ENCODE measurements around the gene BEST3. TPM values are rescaled to one million over a fixed set of nuclear protein-coding genes. Genes with fewer than 3 reads are reported as not detected.
A peak's percentile ranks its signal among the peaks of the same experiment; 100 is the strongest.

Gene BEST3
- polyA plus RNA-seq, 4 donors = 0.19 to 0.60 TPM; not detected in 2

GRCh38 chr12:69633061-69633460 lies 66.0 kb downstream of the BEST3 start:
- H3K27me3 ChIP-seq (ENCODE audit: control insufficient read depth in 3 of 3, insufficient read depth in 3 of 3, low read length in 3 of 3) = no peaks in the 10 kb centered on the region
- no peak overlapping the region for H3K27ac ChIP-seq (ENCODE audit: low read depth in 1 of 3, low read length in 2 of 3)
- 89 to 90% (median 90%) methylated on average over 2 of the region's 2 CpGs for WGBS, 3 donors
- no peaks in the 10 kb centered on the region for H3K9me3 ChIP-seq (ENCODE audit: control insufficient read depth in 2 of 2, insufficient read depth in 1 of 2, low read depth in 1 of 2, low read length in 1 of 2)
- no peaks in the 10 kb centered on the region for H3K4me1 ChIP-seq (ENCODE audit: control insufficient read depth in 3 of 3, insufficient read depth in 2 of 3, low read depth in 1 of 3, low read length in 2 of 3)
- DNase-seq = no peak
- FAIRE-seq = no peak
- no peaks in the 10 kb centered on the region for H3K36me3 ChIP-seq (ENCODE audit: control insufficient read depth in 3 of 3, insufficient read depth in 2 of 3, low read depth in 1 of 3, low read length in 3 of 3)
- H3K4me3 ChIP-seq (ENCODE audit: low read depth in 1 of 3, low read length in 3 of 3) = no peak overlapping the region

- WGBS, 3 donors = 58 to 83% (median 64%) methylated on average over 6 of the region's 6 CpGs
- DNase-seq = peak in 1 of 2 donors; percentile 6
These were observed 68.9 kb downstream of the BEST3 start for GRCh38 chr12:69630191-69630590.

GRCh38 chr12:69627501-69627900 lies 71.6 kb downstream of the BEST3 start:
- Histone ChIP-seq H3K27ac (ENCODE audit: low read depth in 1 of 3, low read length in 2 of 3) (no peak overlapping the region), H3K4me3 (ENCODE audit: low read depth in 1 of 3, low read length in 3 of 3) (no peak overlapping the region), H3K27me3 (ENCODE audit: control insufficient read depth in 3 of 3, insufficient read depth in 3 of 3, low read length in 3 of 3) (no peaks in the 10 kb centered on the region), H3K36me3 (ENCODE audit: control insufficient read depth in 3 of 3, insufficient read depth in 2 of 3, low read depth in 1 of 3, low read length in 3 of 3) (no peaks in the 10 kb centered on the region), H3K9me3 (ENCODE audit: control insufficient read depth in 2 of 2, insufficient read depth in 1 of 2, low read depth in 1 of 2, low read length in 1 of 2) (no peaks in the 10 kb centered on the region), H3K4me1 (ENCODE audit: control insufficient read depth in 3 of 3, insufficient read depth in 2 of 3, low read depth in 1 of 3, low read length in 2 of 3) (no peaks in the 10 kb centered on the region)
- FAIRE-seq = no peak
- WGBS, 3 donors = 79 to 95% (median 92%) methylated on average over 8 of the region's 8 CpGs
- no peak for DNase-seq

More at GRCh38 chr12:69630191-69630590, 68.9 kb downstream of the BEST3 start:
- Histone ChIP-seq H3K9me3 (ENCODE audit: control insufficient read depth in 2 of 2, insufficient read depth in 1 of 2, low read depth in 1 of 2, low read length in 1 of 2) (no peaks in the 10 kb centered on the region), H3K27ac (ENCODE audit: low read depth in 1 of 3, low read length in 2 of 3) (no peak overlapping the region), H3K36me3 (ENCODE audit: control insufficient read depth in 3 of 3, insufficient read depth in 2 of 3, low read depth in 1 of 3, low read length in 3 of 3) (no peaks in the 10 kb centered on the region), H3K4me3 (ENCODE audit: low read depth in 1 of 3, low read length in 3 of 3) (no peak overlapping the region), H3K27me3 (ENCODE audit: control insufficient read depth in 3 of 3, insufficient read depth in 3 of 3, low read length in 3 of 3) (no peaks in the 10 kb centered on the region), H3K4me1 (ENCODE audit: control insufficient read depth in 3 of 3, insufficient read depth in 2 of 3, low read depth in 1 of 3, low read length in 2 of 3) (no peaks in the 10 kb centered on the region)
- no peak for FAIRE-seq

DNA sequence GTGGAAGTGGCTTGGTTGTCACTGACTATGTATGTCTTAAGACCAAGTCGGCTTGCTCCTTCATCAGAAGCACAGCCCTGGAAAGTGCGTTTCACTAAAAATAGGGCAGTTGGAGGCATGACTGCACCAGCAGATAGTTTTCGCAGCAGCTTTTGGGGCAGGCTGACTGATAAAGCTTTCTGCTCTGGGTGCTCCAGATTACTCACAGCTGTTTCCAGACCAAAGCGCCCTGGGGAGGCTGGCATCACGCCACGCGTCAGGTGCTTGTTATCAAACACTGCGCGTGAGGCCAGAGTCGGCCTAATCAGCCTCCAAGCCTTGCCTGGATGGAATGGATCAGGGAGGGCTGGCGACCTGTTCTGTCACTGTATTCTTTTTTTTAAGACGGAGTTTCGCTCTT lies 75.1 kb downstream of the BEST3 start:
- no peak overlapping the region for H3K4me3 ChIP-seq (ENCODE audit: low read depth in 1 of 3, low read length in 3 of 3)
- no peaks in the 10 kb centered on the region for H3K27me3 ChIP-seq (ENCODE audit: control insufficient read depth in 3 of 3, insufficient read depth in 3 of 3, low read length in 3 of 3)
- 17 to 75% (median 52%) methylated on average over 13 of the region's 13 CpGs for WGBS, 3 donors
- no peaks in the 10 kb centered on the region for H3K36me3 ChIP-seq (ENCODE audit: control insufficient read depth in 3 of 3, insufficient read depth in 2 of 3, low read depth in 1 of 3, low read length in 3 of 3)
- DNase-seq (peak in 1 of 2 donors; percentile 78), FAIRE-seq (no peak)
- no peaks in the 10 kb centered on the region for H3K9me3 ChIP-seq (ENCODE audit: control insufficient read depth in 2 of 2, insufficient read depth in 1 of 2, low read depth in 1 of 2, low read length in 1 of 2)
- H3K27ac ChIP-seq (ENCODE audit: low read depth in 1 of 3, low read length in 2 of 3) = no peak overlapping the region
- H3K4me1 ChIP-seq (ENCODE audit: control insufficient read depth in 3 of 3, insufficient read depth in 2 of 3, low read depth in 1 of 3, low read length in 2 of 3) = no peaks in the 10 kb centered on the region

GRCh38 chr12:69621551-69621950 lies 77.6 kb downstream of the BEST3 start:
- 81 to 82% (median 81%) methylated on average over 2 of the region's 2 CpGs for WGBS, 3 donors
- DNase-seq = no peak
- no peak for FAIRE-seq
- H3K4me1 ChIP-seq (ENCODE audit: control insufficient read depth in 3 of 3, insufficient read depth in 2 of 3, low read depth in 1 of 3, low read length in 2 of 3) = no peaks in the 10 kb centered on the region
- H3K36me3 ChIP-seq (ENCODE audit: control insufficient read depth in 3 of 3, insufficient read depth in 2 of 3, low read depth in 1 of 3, low read length in 3 of 3) = no peaks in the 10 kb centered on the region
- H3K9me3 ChIP-seq (ENCODE audit: control insufficient read depth in 2 of 2, insufficient read depth in 1 of 2, low read depth in 1 of 2, low read length in 1 of 2) = no peaks in the 10 kb centered on the region
- no peak overlapping the region for H3K27ac ChIP-seq (ENCODE audit: low read depth in 1 of 3, low read length in 2 of 3)
- no peaks in the 10 kb centered on the region for H3K27me3 ChIP-seq (ENCODE audit: control insufficient read depth in 3 of 3, insufficient read depth in 3 of 3, low read length in 3 of 3)
- no peak overlapping the region for H3K4me3 ChIP-seq (ENCODE audit: low read depth in 1 of 3, low read length in 3 of 3)

GRCh38 chr12:69620921-69621320 lies 78.2 kb downstream of the BEST3 start:
- Histone ChIP-seq H3K9me3 (ENCODE audit: control insufficient read depth in 2 of 2, insufficient read depth in 1 of 2, low read depth in 1 of 2, low read length in 1 of 2) (no peaks in the 10 kb centered on the region), H3K4me1 (ENCODE audit: control insufficient read depth in 3 of 3, insufficient read depth in 2 of 3, low read depth in 1 of 3, low read length in 2 of 3) (no peaks in the 10 kb centered on the region), H3K27me3 (ENCODE audit: control insufficient read depth in 3 of 3, insufficient read depth in 3 of 3, low read length in 3 of 3) (no peaks in the 10 kb centered on the region), H3K4me3 (ENCODE audit: low read depth in 1 of 3, low read length in 3 of 3) (no peak overlapping the region), H3K36me3 (ENCODE audit: control insufficient read depth in 3 of 3, insufficient read depth in 2 of 3, low read depth in 1 of 3, low read length in 3 of 3) (no peaks in the 10 kb centered on the region), H3K27ac (ENCODE audit: low read depth in 1 of 3, low read length in 2 of 3) (no peak overlapping the region)
- WGBS, 3 donors = 68 to 74% (median 72%) methylated on average over 2 of the region's 2 CpGs
- DNase-seq (no peak), FAIRE-seq (no peak)

DNA sequence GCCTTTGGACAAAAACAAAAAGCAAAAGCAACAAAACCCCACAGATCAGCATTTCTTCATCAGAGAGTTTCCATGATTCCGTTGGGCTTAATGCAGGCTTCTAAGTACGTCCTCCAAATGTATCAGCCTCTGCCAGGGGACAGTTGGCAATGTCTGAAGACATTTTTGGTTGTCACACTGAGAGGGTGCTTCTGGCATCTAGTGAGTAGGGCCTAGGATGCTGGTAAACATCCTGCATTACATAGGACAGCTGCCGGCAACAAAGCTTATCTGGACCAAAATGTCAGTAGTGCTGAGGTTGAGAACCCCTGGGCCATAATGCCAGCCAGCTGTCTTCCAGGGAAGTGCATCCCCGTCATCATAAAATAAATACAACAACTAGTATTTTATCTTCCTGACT lies 79.0 kb downstream of the BEST3 start:
- Histone ChIP-seq H3K4me3 (ENCODE audit: low read depth in 1 of 3, low read length in 3 of 3) (no peak overlapping the region), H3K27ac (ENCODE audit: low read depth in 1 of 3, low read length in 2 of 3) (no peak overlapping the region), H3K27me3 (ENCODE audit: control insufficient read depth in 3 of 3, insufficient read depth in 3 of 3, low read length in 3 of 3) (no peaks in the 10 kb centered on the region), H3K4me1 (ENCODE audit: control insufficient read depth in 3 of 3, insufficient read depth in 2 of 3, low read depth in 1 of 3, low read length in 2 of 3) (no peaks in the 10 kb centered on the region), H3K36me3 (ENCODE audit: control insufficient read depth in 3 of 3, insufficient read depth in 2 of 3, low read depth in 1 of 3, low read length in 3 of 3) (no peaks in the 10 kb centered on the region), H3K9me3 (ENCODE audit: control insufficient read depth in 2 of 2, insufficient read depth in 1 of 2, low read depth in 1 of 2, low read length in 1 of 2) (no peaks in the 10 kb centered on the region)
- 67 to 87% (median 73%) methylated on average over 4 of the region's 4 CpGs for WGBS, 3 donors
- no peak for DNase-seq
- no peak for FAIRE-seq

- DNase-seq (no peak), FAIRE-seq (no peak)
- no peak overlapping the region for H3K4me3 ChIP-seq (ENCODE audit: low read depth in 1 of 3, low read length in 3 of 3)
- H3K4me1 ChIP-seq (ENCODE audit: control insufficient read depth in 3 of 3, insufficient read depth in 2 of 3, low read depth in 1 of 3, low read length in 2 of 3) = no peaks in the 10 kb centered on the region
- H3K27me3 ChIP-seq (ENCODE audit: control insufficient read depth in 3 of 3, insufficient read depth in 3 of 3, low read length in 3 of 3) = no peaks in the 10 kb centered on the region
- no peaks in the 10 kb centered on the region for H3K9me3 ChIP-seq (ENCODE audit: control insufficient read depth in 2 of 2, insufficient read depth in 1 of 2, low read depth in 1 of 2, low read length in 1 of 2)
- H3K27ac ChIP-seq (ENCODE audit: low read depth in 1 of 3, low read length in 2 of 3) = no peak overlapping the region
- 62 to 80% (median 70%) methylated on average over 6 of the region's 6 CpGs for WGBS, 3 donors
- H3K36me3 ChIP-seq (ENCODE audit: control insufficient read depth in 3 of 3, insufficient read depth in 2 of 3, low read depth in 1 of 3, low read length in 3 of 3) = no peaks in the 10 kb centered on the region
These were observed 80.1 kb downstream of the BEST3 start for GRCh38 chr12:69619050-69619449.

- H3K4me1 ChIP-seq (ENCODE audit: control insufficient read depth in 3 of 3, insufficient read depth in 2 of 3, low read depth in 1 of 3, low read length in 2 of 3) = no peaks in the 10 kb centered on the region
- H3K27ac ChIP-seq (ENCODE audit: low read depth in 1 of 3, low read length in 2 of 3) = no peak overlapping the region
- no peaks in the 10 kb centered on the region for H3K27me3 ChIP-seq (ENCODE audit: control insufficient read depth in 3 of 3, insufficient read depth in 3 of 3, low read length in 3 of 3)
- FAIRE-seq = no peak
- no peak for DNase-seq
- 79 to 84% (median 83%) methylated on average over 14 of the region's 14 CpGs for WGBS, 3 donors
- no peaks in the 10 kb centered on the region for H3K9me3 ChIP-seq (ENCODE audit: control insufficient read depth in 2 of 2, insufficient read depth in 1 of 2, low read depth in 1 of 2, low read length in 1 of 2)
- no peaks in the 10 kb centered on the region for H3K36me3 ChIP-seq (ENCODE audit: control insufficient read depth in 3 of 3, insufficient read depth in 2 of 3, low read depth in 1 of 3, low read length in 3 of 3)
- H3K4me3 ChIP-seq (ENCODE audit: low read depth in 1 of 3, low read length in 3 of 3) = no peak overlapping the region
These were observed 83.1 kb downstream of the BEST3 start for GRCh38 chr12:69616025-69616424.
